ENCODE results near the gene MRPL50. TPM values are rescaled to one million over a fixed set of nuclear protein-coding genes. Genes with fewer than 3 reads are reported as not detected.

MRPL50 gene
- polyA plus RNA-seq, 1 experiment = 3.9 TPM

DNA sequence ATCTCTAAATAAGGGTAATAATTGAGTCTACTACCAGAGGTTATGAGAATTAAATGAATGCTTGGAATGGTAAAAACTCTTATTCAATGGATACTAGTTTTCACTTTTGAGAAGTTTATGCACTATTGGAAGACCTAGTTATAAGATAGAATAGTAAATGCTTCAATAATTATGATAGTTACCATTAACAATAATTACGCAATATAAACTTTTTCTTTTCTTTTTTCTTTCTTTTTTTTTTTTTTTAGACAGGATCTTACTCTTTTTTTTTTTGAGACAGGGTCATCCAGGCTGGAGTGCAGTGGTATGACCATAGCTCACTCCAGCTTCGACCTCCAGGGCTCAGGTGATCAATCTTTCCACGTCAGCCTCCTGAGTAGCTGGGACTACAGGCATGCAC, 30.5 kb upstream of the MRPL50 start:
- ChIA-PET POLR2A (no interaction called here), CTCF (interaction anchor here (1.7 kb wide), 1 partner anchor 20 kb away, joined by 5 read pairs; no protein-coding TSS in a partner anchor)
- no peak for DNase-seq (ENCODE audit: low read depth)
- TF ChIP-seq, protein P1, sequence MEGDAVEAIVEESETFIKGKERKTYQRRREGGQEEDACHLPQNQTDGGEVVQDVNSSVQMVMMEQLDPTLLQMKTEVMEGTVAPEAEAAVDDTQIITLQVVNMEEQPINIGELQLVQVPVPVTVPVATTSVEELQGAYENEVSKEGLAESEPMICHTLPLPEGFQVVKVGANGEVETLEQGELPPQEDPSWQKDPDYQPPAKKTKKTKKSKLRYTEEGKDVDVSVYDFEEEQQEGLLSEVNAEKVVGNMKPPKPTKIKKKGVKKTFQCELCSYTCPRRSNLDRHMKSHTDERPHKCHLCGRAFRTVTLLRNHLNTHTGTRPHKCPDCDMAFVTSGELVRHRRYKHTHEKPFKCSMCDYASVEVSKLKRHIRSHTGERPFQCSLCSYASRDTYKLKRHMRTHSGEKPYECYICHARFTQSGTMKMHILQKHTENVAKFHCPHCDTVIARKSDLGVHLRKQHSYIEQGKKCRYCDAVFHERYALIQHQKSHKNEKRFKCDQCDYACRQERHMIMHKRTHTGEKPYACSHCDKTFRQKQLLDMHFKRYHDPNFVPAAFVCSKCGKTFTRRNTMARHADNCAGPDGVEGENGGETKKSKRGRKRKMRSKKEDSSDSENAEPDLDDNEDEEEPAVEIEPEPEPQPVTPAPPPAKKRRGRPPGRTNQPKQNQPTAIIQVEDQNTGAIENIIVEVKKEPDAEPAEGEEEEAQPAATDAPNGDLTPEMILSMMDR (IDR thresholded peaks at IDR 0.05; ENCODE audit: insufficient read depth, low read depth, low read length) = no peak
- Histone ChIP-seq H3K36me3 (ENCODE audit: control insufficient read depth, insufficient read depth, low read length) (no peaks in the 10 kb centered on the region), H3K27me3 (ENCODE audit: control insufficient read depth, insufficient read depth, low read length) (no peaks in the 10 kb centered on the region; the same call in none of the 2 replicates), H3K4me3 (ENCODE audit: low read depth, low read length) (no peak overlapping the region)

DNA sequence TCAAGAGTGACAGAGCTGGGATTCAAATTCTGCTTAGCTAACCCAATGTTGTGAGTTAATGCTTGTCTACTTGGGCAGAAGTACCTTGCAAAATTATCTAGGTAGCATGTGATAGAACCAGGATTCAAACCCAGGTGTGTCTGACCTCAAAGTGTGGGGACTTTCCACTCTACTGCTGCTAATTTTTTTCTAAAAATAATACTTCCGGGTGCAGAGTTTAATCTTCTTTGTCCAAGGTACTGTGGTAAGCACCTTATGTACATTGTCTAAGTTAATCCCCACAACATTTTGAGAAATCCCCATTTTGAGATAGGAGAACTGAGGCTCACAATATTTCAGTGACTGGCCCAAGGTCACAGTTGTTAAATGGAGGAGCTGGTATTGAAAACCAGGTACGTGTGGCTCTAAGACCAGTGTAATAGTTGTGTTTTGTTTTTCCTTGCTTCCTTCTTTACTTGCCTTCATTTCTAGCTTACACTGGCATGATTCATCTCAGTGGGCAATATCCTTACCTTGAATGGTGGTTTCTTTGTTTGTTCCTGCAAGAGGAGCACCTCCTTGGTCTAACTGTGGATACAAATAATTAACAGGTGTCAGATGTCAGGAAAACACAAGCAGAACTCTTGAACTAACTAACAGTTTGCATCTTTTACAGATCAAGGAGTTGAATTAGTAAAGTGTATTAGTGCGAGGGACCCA, 29.7 kb upstream of the MRPL50 start:
- no peak for DNase-seq (ENCODE audit: low read depth)
- ChIA-PET CTCF (interaction anchor here (1.7 kb wide), 1 partner anchor 21 kb away, joined by 5 read pairs; no protein-coding TSS in a partner anchor), POLR2A (no interaction called here)
- TF ChIP-seq, protein P1 (IDR thresholded peaks at IDR 0.05; ENCODE audit: insufficient read depth, low read depth, low read length) = no peak
- Histone ChIP-seq H3K36me3 (ENCODE audit: control insufficient read depth, insufficient read depth, low read length) (no peaks in the 10 kb centered on the region), H3K27me3 (ENCODE audit: control insufficient read depth, insufficient read depth, low read length) (no peaks in the 10 kb centered on the region; the same call in none of the 2 replicates), H3K4me3 (ENCODE audit: low read depth, low read length) (no peak overlapping the region)

DNA sequence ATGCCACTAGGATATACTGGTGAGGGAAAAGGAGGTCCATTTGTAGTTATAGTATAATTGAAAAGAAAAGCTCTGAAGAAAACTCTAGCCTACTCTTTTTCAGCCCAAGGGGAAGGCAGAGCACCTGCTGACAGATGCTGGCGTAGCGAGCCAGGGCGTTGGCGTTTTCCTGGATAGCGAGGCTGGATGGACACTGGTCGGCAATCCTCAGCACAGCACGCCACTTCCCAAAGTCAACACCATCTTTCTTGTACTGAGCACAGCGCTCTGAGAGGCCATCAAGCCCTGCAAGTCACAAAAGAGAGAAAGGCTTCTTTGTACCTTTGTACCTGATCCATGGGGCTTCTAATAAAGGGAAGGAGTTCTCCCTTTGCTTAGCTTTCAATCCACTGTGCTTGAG, 28.9 kb upstream of the MRPL50 start:
- H3K36me3 ChIP-seq (ENCODE audit: control insufficient read depth, insufficient read depth, low read length) = no peaks in the 10 kb centered on the region
- no peaks in the 10 kb centered on the region; the same call in none of the 2 replicates for H3K27me3 ChIP-seq (ENCODE audit: control insufficient read depth, insufficient read depth, low read length)
- no peak overlapping the region for H3K4me3 ChIP-seq (ENCODE audit: low read depth, low read length)
- ChIA-PET CTCF (interaction anchor here (1.7 kb wide), 1 partner anchor 21 kb away, joined by 5 read pairs; no protein-coding TSS in a partner anchor), POLR2A (no interaction called here)
- no peak for DNase-seq (ENCODE audit: low read depth)
- TF ChIP-seq, protein P1 (IDR thresholded peaks at IDR 0.05; ENCODE audit: insufficient read depth, low read depth, low read length) = no peak

DNA sequence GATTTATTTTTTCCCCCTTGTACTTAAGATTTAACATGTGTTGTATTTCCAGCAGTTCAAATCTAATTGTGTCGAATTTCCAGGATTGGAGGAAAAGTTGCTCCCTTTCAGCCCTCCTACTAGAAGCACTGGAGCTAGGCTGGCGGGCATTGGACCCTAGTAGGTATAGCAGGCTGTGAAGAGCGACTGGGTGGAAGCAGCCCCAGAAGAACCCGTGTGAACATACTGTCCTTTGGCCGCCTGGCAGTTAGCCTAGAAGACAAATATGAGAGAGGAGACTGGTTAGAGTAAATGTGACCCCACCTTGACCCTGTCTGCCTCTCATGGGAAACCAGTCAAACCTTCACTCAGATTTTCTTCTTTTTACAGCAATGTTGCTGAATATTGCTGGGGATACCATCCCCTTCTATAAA, 23.2 kb upstream of the MRPL50 start:
- H3K4me3 ChIP-seq (ENCODE audit: low read depth, low read length) = no peak overlapping the region
- TF ChIP-seq, protein P1 (IDR thresholded peaks at IDR 0.05; ENCODE audit: insufficient read depth, low read depth, low read length) = no peak
- POLR2A ChIA-PET = no interaction called here
- H3K36me3 ChIP-seq (ENCODE audit: control insufficient read depth, insufficient read depth, low read length) = no peaks in the 10 kb centered on the region
- CTCF ChIA-PET = no interaction called here
- no peak for DNase-seq (ENCODE audit: low read depth)
- no peaks in the 10 kb centered on the region; the same call in 1 of the 2 replicates for H3K27me3 ChIP-seq (ENCODE audit: control insufficient read depth, insufficient read depth, low read length)

DNA sequence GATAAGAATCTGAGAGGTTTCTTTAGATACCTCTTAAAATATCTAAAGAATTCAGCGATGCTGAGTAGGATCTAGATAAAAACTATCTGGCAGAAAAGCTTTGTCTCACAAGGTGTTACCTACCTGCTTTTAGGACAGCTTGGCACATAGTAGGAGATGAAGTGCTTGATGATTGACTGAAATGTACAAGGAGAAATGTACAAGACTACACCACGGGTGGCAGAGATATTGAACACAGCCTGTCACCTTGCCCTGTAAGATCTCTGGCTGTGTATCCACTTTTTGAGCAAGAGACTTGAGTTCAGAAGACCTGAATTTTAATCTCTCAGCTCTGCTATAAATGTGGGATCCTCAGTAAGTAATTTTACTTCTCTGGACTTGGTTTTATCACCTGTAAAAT, 21.4 kb upstream of the MRPL50 start:
- TF ChIP-seq, protein P1 (IDR thresholded peaks at IDR 0.05; ENCODE audit: insufficient read depth, low read depth, low read length) = no peak
- ChIA-PET CTCF (interaction anchor here (1.2 kb wide), 1 partner anchor 16 kb away, joined by 4 read pairs; the partner anchor contains the start of gene ALDOB), POLR2A (no interaction called here)
- Histone ChIP-seq H3K4me3 (ENCODE audit: low read depth, low read length) (no peak overlapping the region), H3K36me3 (ENCODE audit: control insufficient read depth, insufficient read depth, low read length) (no peaks in the 10 kb centered on the region), H3K27me3 (ENCODE audit: control insufficient read depth, insufficient read depth, low read length) (no peaks in the 10 kb centered on the region)
- no peak for DNase-seq (ENCODE audit: low read depth)

Measured in BJ (cell line).